ENCODE measurements around the gene BABAM1. TPM values are rescaled to one million over a fixed set of nuclear protein-coding genes. Genes with fewer than 3 reads are reported as not detected.

BABAM1 gene
- total RNA-seq, 2 donors from 2014 or later = 136 to 151 TPM

- 86 to 94% methylated on average over 9 to 11 of the region's 11 CpGs for WGBS, 2 experiments (ENCODE audit: insufficient coverage in 1 of 2, insufficient read length in 1 of 2)
- Histone ChIP-seq H3K4me3 (ENCODE audit: low read length) (no peak overlapping the region), H3K36me3 (ENCODE audit: control insufficient read depth, insufficient read depth, low read length) (peaks cover 19% of the 10 kb centered on the region), H3K4me1 (ENCODE audit: control insufficient read depth, insufficient read depth, low read length) (no peaks in the 10 kb centered on the region), H3K9ac (ENCODE audit: extremely low read depth, low read length, poor library complexity, severe bottlenecking) (no peak overlapping the region), H3K27me3 (ENCODE audit: control insufficient read depth, insufficient read depth, low read length, poor library complexity, severe bottlenecking) (no peaks in the 10 kb centered on the region), H3K27ac (ENCODE audit: low read depth, low read length) (no peak overlapping the region), H3K9me3 (ENCODE audit: control insufficient read depth, low read length) (no peaks in the 10 kb centered on the region)
- no peak for DNase-seq
- H3K4me1 Mint-ChIP-seq = no peaks in the 10 kb centered on the region
- H3K27me3 Mint-ChIP-seq (ENCODE audit: insufficient read depth) = no peaks in the 10 kb centered on the region
- H3K9me3 Mint-ChIP-seq = no peaks in the 10 kb centered on the region
- H3K36me3 Mint-ChIP-seq (ENCODE audit: low read depth) = peaks cover 41% of the 10 kb centered on the region
- TF ChIP-seq, protein P1, sequence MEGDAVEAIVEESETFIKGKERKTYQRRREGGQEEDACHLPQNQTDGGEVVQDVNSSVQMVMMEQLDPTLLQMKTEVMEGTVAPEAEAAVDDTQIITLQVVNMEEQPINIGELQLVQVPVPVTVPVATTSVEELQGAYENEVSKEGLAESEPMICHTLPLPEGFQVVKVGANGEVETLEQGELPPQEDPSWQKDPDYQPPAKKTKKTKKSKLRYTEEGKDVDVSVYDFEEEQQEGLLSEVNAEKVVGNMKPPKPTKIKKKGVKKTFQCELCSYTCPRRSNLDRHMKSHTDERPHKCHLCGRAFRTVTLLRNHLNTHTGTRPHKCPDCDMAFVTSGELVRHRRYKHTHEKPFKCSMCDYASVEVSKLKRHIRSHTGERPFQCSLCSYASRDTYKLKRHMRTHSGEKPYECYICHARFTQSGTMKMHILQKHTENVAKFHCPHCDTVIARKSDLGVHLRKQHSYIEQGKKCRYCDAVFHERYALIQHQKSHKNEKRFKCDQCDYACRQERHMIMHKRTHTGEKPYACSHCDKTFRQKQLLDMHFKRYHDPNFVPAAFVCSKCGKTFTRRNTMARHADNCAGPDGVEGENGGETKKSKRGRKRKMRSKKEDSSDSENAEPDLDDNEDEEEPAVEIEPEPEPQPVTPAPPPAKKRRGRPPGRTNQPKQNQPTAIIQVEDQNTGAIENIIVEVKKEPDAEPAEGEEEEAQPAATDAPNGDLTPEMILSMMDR (conservative IDR thresholded peaks at IDR 0.05) = no peak
- H3K27ac Mint-ChIP-seq = no peak overlapping the region
- H3K4me3 Mint-ChIP-seq = no peak overlapping the region
Measured at GRCh38 chr19:17320435-17320834, 53.2 kb downstream of the BABAM1 start.

DNA sequence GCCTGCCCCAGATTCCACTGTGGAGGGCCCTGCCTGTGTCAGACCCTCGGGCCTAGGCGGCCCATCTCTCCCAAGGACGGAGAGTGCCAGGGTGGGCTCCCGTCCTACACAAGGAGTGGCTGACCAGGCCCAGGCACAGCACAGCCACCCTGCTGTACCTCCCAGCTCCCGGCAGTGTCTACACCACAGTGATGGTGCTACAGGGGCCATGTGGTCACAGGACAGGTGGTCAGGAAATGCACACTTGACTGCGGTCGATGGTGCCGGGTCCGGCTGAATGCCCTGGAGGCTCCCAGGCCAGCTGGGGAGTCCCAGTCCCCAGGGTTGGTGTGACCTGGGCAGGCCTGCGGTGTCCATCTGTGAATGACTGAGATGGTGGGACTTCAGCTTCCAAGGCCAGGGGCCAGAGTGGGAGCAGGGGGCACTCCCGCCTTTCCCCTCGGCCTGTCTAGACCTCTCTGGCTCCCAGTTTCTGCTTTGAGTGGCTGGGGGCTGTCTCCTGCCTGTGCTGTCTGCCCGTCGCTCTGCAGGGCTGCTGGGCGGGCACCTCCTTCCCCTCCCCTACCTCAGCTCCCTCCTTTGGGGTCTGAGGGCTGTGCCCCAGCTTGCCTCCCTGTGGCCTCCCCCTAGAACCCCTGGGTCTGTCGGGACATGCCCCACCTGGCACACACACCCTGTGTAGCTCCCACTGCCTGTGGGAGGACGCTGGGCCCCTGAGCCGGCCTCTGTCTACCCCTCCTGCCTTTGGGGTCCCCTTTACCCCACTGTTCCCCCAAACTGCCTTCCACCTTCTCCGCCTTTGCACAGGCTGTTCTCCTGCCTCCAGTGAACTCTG is 54.6 kb downstream of the BABAM1 start:
- TF ChIP-seq, protein P1 (conservative IDR thresholded peaks at IDR 0.05) = no peak
- Histone ChIP-seq H3K9ac (ENCODE audit: extremely low read depth, low read length, poor library complexity, severe bottlenecking) (no peak overlapping the region), H3K36me3 (ENCODE audit: control insufficient read depth, insufficient read depth, low read length) (peaks cover 11% of the 10 kb centered on the region), H3K4me3 (ENCODE audit: low read length) (no peak overlapping the region), H3K4me1 (ENCODE audit: control insufficient read depth, insufficient read depth, low read length) (no peaks in the 10 kb centered on the region), H3K9me3 (ENCODE audit: control insufficient read depth, low read length) (no peaks in the 10 kb centered on the region), H3K27ac (ENCODE audit: low read depth, low read length) (peak overlapping the region; percentile 47), H3K27me3 (ENCODE audit: control insufficient read depth, insufficient read depth, low read length, poor library complexity, severe bottlenecking) (no peaks in the 10 kb centered on the region)
- H3K4me1 Mint-ChIP-seq = no peaks in the 10 kb centered on the region
- no peak overlapping the region for H3K4me3 Mint-ChIP-seq
- WGBS, 2 experiments (ENCODE audit: insufficient coverage in 1 of 2, insufficient read length in 1 of 2) = 92 to 93% methylated on average over 9 to 19 of the region's 19 CpGs
- H3K36me3 Mint-ChIP-seq (ENCODE audit: low read depth) = peaks cover 34% of the 10 kb centered on the region
- DNase-seq = peak; percentile 35
- H3K9me3 Mint-ChIP-seq = no peaks in the 10 kb centered on the region
- H3K27me3 Mint-ChIP-seq (ENCODE audit: insufficient read depth) = no peaks in the 10 kb centered on the region
- peak overlapping the region; percentile 58 for H3K27ac Mint-ChIP-seq

GRCh38 chr19:17322854-17323253 is 55.6 kb downstream of the BABAM1 start:
- WGBS, 2 experiments (ENCODE audit: insufficient coverage in 1 of 2, insufficient read length in 1 of 2) = 95 to 99% methylated on average over 9 of the region's 10 CpGs
- H3K4me3 ChIP-seq (ENCODE audit: low read length) = no peak overlapping the region
- H3K9me3 ChIP-seq (ENCODE audit: control insufficient read depth, low read length) = no peaks in the 10 kb centered on the region
- peak overlapping the region; percentile 16 for H3K27ac ChIP-seq (ENCODE audit: low read depth, low read length)
- H3K27me3 Mint-ChIP-seq (ENCODE audit: insufficient read depth) = peaks cover 1% of the 10 kb centered on the region
- peak overlapping the region; percentile 58 for H3K27ac Mint-ChIP-seq
- no peaks in the 10 kb centered on the region for H3K9me3 Mint-ChIP-seq
- no peak overlapping the region for H3K4me3 Mint-ChIP-seq
- H3K27me3 ChIP-seq (ENCODE audit: control insufficient read depth, insufficient read depth, low read length, poor library complexity, severe bottlenecking) = no peaks in the 10 kb centered on the region
- H3K9ac ChIP-seq (ENCODE audit: extremely low read depth, low read length, poor library complexity, severe bottlenecking) = no peak overlapping the region
- TF ChIP-seq, protein P1 (conservative IDR thresholded peaks at IDR 0.05) = no peak
- DNase-seq = no peak
- peaks cover 28% of the 10 kb centered on the region for H3K36me3 Mint-ChIP-seq (ENCODE audit: low read depth)
- no peaks in the 10 kb centered on the region for H3K4me1 ChIP-seq (ENCODE audit: control insufficient read depth, insufficient read depth, low read length)
- H3K4me1 Mint-ChIP-seq = peaks cover 1% of the 10 kb centered on the region
- peaks cover 11% of the 10 kb centered on the region for H3K36me3 ChIP-seq (ENCODE audit: control insufficient read depth, insufficient read depth, low read length)
